Activated CD8-positive, alpha-beta memory T cell treated with anti-CD3 and anti-CD28 coated beads, Interleukin-2, amount 50 U/mL, for 48 hours (primary cell): Measurements from ENCODE around the gene MMP8.
"Not testable (repeated sequence)": the region's sequence is repeated elsewhere in the genome, so short reads cannot be mapped to it uniquely, and the experiment has no call there.

ENCODE experiments used
- DNase-seq: peaks from one replicate; pipeline ENCODE4 v3.0.0-alpha.2; 2020

MMP8 gene, protein sequence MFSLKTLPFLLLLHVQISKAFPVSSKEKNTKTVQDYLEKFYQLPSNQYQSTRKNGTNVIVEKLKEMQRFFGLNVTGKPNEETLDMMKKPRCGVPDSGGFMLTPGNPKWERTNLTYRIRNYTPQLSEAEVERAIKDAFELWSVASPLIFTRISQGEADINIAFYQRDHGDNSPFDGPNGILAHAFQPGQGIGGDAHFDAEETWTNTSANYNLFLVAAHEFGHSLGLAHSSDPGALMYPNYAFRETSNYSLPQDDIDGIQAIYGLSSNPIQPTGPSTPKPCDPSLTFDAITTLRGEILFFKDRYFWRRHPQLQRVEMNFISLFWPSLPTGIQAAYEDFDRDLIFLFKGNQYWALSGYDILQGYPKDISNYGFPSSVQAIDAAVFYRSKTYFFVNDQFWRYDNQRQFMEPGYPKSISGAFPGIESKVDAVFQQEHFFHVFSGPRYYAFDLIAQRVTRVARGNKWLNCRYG

GRCh38 chr11:102724904-102725500 is at the start of gene MMP8:
Gene MMP8, minus strand, starts transcription at chr11:102724954. Its CDS starts 99 bp downstream, at chr11:102724855.
- no peak for DNase-seq

DNA sequence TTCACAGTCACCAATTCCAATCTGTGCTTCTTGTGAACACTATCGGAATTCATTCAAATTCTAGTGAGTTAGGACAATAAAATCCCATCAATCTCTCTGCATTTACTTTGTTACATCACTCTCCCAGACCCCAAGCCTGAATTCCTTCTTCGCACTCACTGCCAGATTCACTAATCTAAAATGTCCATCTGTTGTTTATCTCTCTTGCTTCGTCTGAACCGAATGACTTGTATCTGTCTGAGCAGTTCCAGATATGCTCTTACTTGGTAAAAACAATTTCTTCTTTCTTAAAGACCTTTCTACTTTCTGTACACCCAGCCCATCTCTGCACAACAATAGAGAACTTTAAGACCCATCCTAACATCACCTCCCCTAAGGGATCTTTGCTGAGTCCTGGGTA is 48.6 kb upstream of the MMP8 start:
- no peak for DNase-seq

DNA sequence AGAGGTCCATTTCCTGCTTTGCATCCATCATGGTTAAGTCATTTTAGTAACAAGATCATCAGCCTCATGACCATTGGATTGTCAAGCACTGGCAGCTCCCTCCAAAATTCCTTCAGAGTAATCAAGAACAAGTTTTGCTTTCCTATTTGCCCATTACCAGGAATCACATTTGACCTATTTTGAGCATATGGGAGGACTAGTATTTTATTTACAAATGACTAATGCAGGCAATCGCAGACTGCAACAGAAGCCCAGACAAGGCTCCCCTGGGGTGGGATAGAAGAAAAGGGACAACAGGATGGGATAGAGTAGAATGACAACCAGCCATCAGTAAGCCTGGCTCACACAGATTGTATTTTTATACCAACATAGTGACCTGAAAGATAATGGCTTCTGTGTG is 46.6 kb upstream of the MMP8 start:
- no peak for DNase-seq

DNA sequence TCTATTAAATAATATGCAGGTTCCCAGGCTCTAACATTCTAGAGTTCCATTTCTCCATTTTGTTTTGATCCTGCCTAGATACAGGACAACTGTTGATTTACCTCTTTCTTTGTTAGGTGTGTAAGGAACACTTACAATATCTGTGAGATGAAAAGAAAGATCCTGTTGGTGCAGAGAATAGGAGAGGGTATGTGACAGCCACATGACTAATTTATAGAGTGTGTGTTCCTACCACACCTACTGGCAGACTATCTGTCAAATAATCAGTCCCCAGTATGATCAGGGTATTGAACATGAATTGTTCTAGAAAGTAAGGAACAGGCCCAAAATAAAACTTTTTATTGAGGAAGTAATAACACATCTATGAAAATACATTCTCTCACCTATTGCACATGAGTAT is 45.4 kb upstream of the MMP8 start:
- DNase-seq = no peak

- no peak for DNase-seq
These were observed 43.0 kb upstream of the MMP8 start for GRCh38 chr11:102767800-102768199.

DNA sequence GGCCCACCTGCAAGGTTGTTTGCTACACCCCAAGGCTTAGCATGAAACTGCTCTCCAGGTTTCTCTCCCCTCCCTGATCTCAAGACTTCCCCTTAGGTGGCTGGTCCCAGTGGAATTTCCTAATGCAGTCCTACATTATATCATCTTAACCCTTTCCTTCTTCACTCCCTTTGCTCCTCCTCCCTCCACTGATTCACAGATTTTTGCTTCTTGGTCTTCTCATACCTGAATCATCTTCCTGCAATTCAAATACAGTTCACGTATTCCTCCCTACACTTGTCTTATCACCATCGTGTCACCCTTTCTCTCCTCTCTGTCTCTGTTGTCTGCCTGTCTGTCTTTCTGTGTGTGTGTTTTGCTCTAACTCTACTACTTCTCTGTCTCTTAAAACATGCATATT is 38.7 kb upstream of the MMP8 start:
- no peak for DNase-seq

DNA sequence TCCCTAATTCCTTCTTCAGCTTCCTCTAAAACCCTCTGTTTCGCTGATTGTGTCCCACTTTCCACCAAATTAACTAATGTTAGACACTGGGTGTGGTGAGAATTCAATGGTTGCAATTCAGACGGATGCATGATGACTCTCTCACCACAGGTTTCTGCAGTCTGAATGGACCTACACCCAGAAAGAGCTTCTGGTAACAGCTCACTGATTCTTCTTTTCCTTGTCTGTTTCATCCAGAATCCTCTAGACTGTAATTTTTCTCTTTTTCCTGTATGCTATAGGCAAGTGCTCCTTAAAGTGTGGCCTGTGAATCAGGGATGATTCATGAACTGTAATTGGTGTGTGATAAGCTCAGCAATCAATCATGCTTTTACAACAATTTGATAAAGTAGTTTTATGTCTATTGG is 37.6 kb upstream of the MMP8 start:
- DNase-seq = no peak

DNA sequence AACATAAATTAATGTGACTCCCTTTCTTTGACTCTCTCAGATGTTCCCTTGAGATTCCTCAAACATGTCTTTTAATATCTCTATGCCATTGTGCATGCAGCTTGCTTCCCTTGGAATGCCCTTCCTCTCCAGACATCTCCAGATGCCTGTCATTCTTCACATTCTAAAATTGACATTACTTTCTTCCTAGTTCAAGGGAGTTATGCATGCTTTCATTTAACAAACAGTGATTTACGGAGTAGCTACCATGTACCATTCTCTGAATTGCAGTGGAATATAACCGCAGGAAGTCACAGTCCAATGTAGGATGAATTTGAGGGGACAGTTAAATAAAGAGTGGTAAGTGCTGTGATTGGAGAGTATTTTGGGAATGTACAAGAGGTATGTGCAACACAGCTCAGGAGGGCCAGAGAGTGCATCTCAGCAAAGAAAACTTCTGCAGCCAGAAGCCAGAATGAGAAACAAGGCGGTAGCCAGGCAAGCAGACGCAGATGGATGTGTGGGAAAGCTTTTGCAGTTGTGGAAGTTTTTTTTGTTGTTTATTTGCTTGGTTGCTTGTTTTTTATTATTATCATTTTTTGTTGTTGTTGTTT is 37.0 kb upstream of the MMP8 start:
- DNase-seq = no peak

GRCh38 chr11:102760344-102761035 is 35.7 kb upstream of the MMP8 start:
- no peak for DNase-seq

DNA sequence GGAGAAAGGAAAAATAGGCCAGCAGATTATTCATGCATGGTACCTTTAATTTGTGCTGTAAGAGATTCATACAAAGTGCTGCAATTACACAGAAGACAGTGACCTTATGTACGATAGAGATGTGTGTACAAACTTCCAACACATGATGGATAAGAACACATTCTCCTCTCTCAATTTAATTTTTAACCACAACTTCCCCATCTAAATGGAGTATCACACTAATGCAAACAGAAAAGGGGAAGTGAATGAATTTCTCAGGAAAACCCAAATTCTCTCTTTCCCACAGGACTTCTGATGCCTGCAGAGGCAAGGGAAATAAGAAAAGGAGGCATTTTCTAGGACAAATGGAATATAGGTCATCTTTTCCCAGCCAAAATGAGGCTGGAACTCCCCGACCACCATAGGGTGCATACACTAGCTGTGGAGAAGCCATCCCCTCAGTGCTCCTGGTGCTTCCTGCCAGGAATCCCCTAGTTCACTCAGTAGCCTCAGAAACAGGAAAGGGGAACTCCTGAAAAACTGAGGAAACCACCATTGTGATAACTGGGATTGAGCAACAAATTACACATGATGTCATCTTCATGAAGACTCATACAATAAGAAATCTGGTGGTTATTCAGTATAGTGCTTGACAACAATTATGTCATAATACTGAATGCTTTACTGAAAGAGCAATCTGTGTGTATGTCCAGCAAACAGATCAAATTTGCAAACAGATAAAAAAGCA is 33.2 kb upstream of the MMP8 start:
- no peak for DNase-seq

GRCh38 chr11:102753267-102753666 is 28.5 kb upstream of the MMP8 start:
- no peak for DNase-seq

- DNase-seq = no peak
These were observed 26.9 kb upstream of the MMP8 start for GRCh38 chr11:102751673-102752072.

GRCh38 chr11:102749101-102749722 is 24.5 kb upstream of the MMP8 start:
- no peak for DNase-seq

DNA sequence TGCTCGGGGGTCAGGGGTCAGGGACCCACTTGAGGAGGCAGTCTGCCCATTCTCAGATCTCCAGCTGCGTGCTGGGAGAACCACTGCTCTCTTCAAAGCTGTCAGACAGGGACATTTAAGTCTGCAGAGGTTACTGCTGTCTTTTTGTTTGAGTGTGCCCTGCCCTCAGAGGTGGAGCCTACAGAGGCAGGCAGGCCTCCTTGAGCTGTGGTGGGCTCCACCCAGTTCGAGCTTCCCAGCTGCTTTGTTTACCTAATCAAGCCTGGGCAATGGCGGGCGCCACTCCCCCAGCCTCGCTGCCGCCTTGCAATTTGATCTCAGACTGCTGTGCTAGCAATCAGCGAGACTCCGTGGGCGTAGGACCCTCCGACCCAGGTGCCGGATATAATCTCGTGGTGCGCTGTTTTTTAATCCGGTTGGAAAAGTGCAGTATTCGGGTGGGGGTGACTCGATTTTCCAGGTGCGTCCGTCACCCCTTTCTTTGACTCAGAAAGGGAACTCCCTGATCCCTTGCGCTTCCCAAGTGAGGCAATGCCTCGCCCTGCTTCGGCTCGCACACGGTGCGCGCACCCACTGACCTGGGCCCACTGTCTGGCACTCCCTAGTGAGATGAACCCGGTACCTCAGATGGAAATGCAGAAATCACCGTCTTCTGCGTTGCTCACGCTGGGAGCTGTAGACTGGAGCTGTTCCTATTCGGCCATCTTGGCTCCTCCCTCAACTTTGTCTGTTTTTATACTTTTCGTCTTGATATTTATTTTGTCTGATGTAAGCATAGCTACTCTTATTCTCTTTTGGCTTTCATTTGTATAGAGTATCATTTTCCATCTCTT is 22.2 kb upstream of the MMP8 start:
- not testable (repeated sequence) for DNase-seq

DNA sequence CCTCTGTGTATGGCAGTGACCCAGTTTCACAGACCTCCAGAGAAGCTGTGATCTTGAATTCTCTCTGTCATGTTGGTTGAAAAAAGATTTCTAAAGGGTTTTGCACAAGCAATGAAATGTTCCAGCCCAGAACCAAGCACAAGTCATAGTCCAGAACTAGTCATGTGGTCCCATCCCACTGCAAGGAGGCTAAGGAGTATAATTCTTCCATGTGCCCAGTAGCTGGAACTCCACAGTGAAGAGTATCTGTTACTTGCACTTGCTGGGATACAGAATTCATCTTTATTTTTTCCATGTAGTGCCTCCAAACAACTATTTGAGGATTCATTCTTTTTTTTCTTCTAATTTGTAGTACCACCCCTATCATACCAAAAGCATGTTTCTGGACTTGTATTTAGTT is 9.9 kb upstream of the MMP8 start:
- no peak for DNase-seq

- DNase-seq = peak; percentile 84
These were observed 8.6 kb upstream of the MMP8 start for GRCh38 chr11:102733232-102733875.

DNA sequence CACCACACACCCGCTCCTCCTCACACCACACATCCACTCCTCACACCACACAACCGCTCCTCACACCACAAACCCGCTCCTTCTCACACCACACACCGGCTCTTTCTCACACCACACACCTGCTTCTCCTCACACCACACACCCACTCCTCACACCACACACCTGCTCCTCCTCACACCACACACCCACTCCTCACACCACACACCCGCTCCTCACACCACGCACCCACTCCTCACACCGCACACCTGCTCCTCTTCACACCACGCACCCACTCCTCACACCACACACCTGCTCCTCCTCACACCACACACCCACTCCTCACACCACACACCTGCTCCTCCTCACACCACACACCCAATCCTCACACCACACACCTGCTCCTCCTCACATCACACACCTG is 6.2 kb upstream of the MMP8 start:
- not testable (repeated sequence) for DNase-seq

DNA sequence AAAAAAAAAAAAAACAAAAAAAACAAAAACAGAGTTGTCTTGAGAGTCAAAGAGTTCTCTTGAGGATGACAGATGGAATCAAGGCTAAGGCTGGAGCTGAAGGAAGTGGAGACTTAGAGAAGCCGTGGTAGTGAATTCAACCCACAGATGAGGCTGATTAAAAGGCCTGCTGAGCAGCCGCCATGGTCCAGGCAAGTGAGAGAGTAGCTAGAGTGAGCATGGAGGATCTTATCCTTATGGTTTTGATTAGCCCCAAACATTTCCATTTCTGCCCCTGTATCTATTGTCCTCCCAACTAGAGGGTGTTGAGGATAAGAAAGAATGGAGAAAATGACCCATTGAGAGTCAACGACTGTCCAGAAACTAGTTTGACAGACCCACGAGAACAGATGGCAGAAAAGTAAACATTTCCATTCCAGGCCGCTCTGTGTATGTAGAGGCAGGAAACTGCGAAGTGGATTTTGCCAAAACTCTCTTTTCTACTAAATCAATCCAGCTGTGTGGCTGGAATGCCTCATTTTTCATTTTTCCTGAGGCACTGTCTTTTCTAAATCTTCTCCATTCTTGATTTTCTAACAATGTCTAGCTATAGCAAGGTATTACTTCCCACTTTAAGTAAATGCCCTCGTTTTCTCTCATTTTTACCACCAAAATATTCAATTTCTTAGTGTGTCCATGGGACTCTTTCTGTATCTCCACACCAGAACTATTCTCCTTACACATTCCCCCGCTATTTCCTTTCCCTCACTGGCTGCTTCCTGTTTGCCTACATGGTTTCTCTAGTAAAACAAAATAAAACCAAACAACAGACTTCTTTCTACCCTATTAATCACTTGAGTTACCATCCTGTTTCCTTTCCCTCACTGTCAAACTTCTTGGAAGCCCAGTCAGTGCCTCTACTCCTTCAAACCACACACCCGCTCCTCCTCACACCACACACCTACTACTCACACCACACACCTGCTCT is 5.4 kb upstream of the MMP8 start:
- DNase-seq = no peak

DNA sequence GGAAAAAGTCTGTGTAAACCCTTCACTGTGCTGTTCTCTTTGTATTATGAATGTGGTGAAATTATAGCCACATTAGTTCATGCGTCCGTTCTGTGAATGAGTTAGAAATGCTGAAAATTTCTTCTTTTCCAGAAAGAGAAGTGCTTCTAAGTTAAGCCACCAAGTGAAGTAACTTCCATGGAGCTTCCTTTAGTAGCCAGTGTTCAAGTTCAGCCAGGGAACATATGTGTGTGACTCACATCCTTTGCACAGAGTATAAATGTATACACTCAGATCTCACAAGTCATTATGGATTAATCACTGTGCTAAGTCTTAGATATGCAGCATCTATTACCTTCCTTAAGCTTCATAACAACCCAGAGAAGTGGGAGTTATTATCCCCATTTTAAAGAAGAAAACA is 3.1 kb upstream of the MMP8 start:
- no peak for DNase-seq

DNA sequence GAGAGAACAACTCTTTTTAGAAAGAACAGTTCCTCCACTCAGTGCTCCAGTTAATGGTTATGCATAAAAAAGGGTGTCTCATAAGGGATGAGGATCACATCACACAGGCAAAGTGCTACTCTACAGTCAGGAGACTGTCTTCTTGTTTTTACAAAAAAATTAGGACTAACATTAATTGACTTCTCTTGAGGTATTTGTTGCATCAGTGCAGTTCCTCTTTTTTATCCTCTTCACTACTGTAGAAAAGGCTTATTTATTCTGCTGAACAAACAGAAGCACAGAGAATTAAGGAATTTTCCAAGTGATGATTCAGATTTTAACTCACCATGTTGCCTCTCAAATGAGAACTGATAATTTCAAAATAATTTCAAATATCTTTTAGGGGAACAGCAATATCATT is 1.9 kb downstream of the MMP8 start:
- no peak for DNase-seq
